K562 (cell line): ENCODE results near the gene FIGNL1. TPM values are rescaled to one million over a fixed set of nuclear protein-coding genes. Genes with fewer than 3 reads are reported as not detected.

Source experiments
- CEBPG ChIP-seq, 3 experiments: fragments of 200-800 bp in 1 of 3; sonication (Bioruptor generic) in 1 of 3; sonication (generic) in 1 of 3; formaldehyde crosslinking in 1 of 3; IDR thresholded peaks in 2 of 3; conservative IDR thresholded peaks in 1 of 3; 2 replicates each; pipeline versions ENCODE4 v1.6.1 to v1.8.0; 2016 to 2022; ENCODE audit warnings: missing compliant biosample characterization in 2 of 3, missing genetic modification characterization in 2 of 3, mild to moderate bottlenecking in 1 of 3, missing genetic modification reagents in 1 of 3
- ELF2 ChIP-seq: fragments of 250-450 bp; sonication (Bioruptor Pico); IDR thresholded peaks from 2 replicates; pipeline ENCODE4 v1.5.0; 2021; ENCODE audit warnings: mild to moderate bottlenecking
- ESRRB ChIP-seq: fragments of 250-450 bp; sonication (Bioruptor Pico); IDR thresholded peaks from 2 replicates; pipeline ENCODE4 v1.5.0; 2020; ENCODE audit warnings: mild to moderate bottlenecking, moderate library complexity, borderline replicate concordance
- HLTF ChIP-seq: fragments of 450-650 bp; IDR thresholded peaks from 2 replicates; pipeline ENCODE4 v1.6.1; 2016
- MLLT1 ChIP-seq, 2 experiments: fragments of 450-650 bp; IDR thresholded peaks; 2 replicates each; pipeline ENCODE4 v1.6.1; 2016
- NKRF ChIP-seq: fragments of 450-650 bp; IDR thresholded peaks from 2 replicates; pipeline ENCODE4 v1.6.1; 2016; ENCODE audit warnings: borderline replicate concordance
- ZNF518B ChIP-seq: fragments of 250-450 bp; sonication (Bioruptor Pico); IDR thresholded peaks from 2 replicates; pipeline ENCODE4 v1.5.0; 2021; ENCODE audit warnings: mild to moderate bottlenecking, moderate library complexity
- ZNF778 ChIP-seq: fragments of 450-650 bp; formaldehyde crosslinking; IDR thresholded peaks from 2 replicates; pipeline ENCODE4 v1.4.0; 2020; ENCODE audit warnings: mild to moderate bottlenecking, moderate library complexity
- polyA plus RNA-seq, 8 experiments: library from polyadenylated mRNA; depleted of rRNA in 4 of 8; stranded (reverse) in 5 of 8; unstranded in 3 of 8; fragments of >200 nt; fragmentation: Nextera tagmentation in 2 of 8; fragmentation: Illumina TruSeq in 1 of 8; extraction: Ambion mirVana in 2 of 8; extraction: Trizol in 1 of 8; gene quantifications; 2 replicates each; pipeline versions ENCODE4 v1.2.1 to v1.2.3, GENCODE V29; 2011 to 2014; ENCODE audit warnings: inconsistent platforms in 1 of 8, missing spikeins in 1 of 8
- total RNA-seq, 7 experiments: library from RNA; depleted of rRNA in 6 of 7; stranded (reverse); fragments of >200 nt in 6 of 7; fragmentation: Illumina TruSeq in 2 of 7; extraction: Trizol in 2 of 7; gene quantifications; 2 replicates each; pipeline versions ENCODE4 v1.2.1 to v1.2.3, GENCODE V29; 2011 to 2021; ENCODE audit warnings: low replicate concordance in 1 of 7
- TF ChIP-seq, protein P1 (sequence below): fragments of 450-650 bp; IDR thresholded peaks from 2 replicates; pipeline ENCODE4 v1.6.1; 2016; ENCODE audit warnings: low read depth, mild to moderate bottlenecking, moderate library complexity

The FIGNL1 gene
- total and polyA plus RNA-seq, 9 of the 15 experiments (the other 6 are each of a cell fraction or from before 2014, with no cell fraction given), result 15.5 to 48.3 (median 27.6) TPM

- no peak for TF ChIP-seq ESRRB (CRISPR knock-in tag)
- no peak for TF ChIP-seq ELF2 (CRISPR knock-in tag)
- TF ChIP-seq CEBPG (CRISPR knock-in tag; IDR thresholded peaks at IDR 0.05), result no peak
- TF ChIP-seq CEBPG (tag; conservative IDR thresholded peaks at IDR 0.05 in 1 of 2, IDR thresholded peaks at IDR 0.05 in 1 of 2), result no peak
- no peak for TF ChIP-seq MLLT1 (IDR thresholded peaks at IDR 0.05)
- TF ChIP-seq HLTF, result no peak
- no peak for TF ChIP-seq ZNF778 (CRISPR knock-in tag)
- TF ChIP-seq, protein P1, sequence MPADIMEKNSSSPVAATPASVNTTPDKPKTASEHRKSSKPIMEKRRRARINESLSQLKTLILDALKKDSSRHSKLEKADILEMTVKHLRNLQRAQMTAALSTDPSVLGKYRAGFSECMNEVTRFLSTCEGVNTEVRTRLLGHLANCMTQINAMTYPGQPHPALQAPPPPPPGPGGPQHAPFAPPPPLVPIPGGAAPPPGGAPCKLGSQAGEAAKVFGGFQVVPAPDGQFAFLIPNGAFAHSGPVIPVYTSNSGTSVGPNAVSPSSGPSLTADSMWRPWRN, result no peak
- TF ChIP-seq NKRF, result no peak
- no peak for TF ChIP-seq ZNF518B
These were observed 20.4 kb upstream of the FIGNL1 start (continued) for GRCh38 chr7:50470250-50471163.
